ENCODE measurements around the gene RNF166. TPM values are rescaled to one million over a fixed set of nuclear protein-coding genes. Genes with fewer than 3 reads are reported as not detected.

RNF166 gene
- polyA plus RNA-seq, 3 donors = 9.8 to 25.9 (median 13.8) TPM

DNA sequence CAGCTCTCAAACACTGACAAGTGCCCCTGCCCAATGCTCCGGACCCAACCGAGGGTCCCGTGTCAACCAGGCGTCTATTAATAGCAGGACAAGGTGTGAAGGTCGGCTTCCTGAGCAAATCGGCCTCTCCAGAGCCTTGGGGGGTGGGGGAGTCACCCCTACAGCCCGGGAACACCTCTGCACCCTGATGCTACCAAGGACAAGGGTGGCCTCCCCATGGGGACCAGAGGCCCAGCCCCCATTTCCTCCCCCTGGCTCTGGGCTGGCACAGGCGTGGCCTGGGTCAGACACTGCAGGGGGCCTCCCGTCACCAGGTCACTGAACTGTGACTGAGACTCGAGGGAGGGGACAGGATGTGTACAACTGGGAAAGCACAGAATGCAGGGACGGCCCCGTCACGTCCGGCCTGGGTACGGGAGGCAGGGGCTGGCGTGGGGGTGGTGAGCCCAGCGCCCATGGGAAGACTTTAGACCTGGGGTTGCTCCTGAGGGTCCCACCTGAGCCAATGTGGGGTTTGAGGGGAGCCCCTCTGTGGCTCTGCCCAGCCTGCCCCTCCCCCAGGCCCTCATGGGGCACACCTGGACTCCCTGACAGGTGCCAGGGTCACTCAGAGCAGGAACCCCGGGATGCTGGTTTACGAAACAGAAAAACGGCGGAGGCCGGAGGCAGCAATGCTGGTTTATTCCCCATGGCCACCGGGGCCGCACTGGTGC lies 54.8 kb downstream of the RNF166 start:
- 33 to 48% (median 38%) methylated on average over 24 of the region's 24 CpGs for WGBS, 3 donors
- no peak overlapping the region for H3K27ac ChIP-seq (ENCODE audit: low read depth, low read length)

DNA sequence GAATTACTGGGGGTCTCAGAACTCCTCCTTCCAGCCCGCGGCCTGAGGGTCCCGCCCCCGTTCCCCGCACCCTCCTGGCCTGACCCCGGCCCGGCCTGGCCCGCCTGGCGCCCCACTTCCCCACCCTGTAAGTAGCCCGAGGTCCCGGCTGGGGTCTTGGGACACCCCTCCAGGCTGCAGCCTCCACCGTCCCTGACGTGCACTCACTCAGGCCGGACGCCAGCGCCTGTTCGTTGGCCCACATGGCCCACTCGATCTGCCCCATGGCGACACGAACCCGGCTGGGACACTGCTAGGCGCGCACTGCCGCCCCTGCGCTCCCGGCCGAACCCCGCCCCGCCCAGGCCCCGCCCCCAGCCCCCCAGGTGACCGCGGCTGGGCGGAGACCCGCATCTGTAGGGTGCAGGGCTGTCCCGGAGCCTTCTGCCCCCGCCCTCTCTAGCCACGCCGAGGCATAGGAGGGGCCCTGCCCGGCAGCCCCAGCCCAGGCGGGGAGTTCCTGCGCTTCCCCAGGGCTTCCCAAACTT lies 55.4 kb downstream of the RNF166 start, which contains the start of gene CYBA:
TSS of gene CYBA (minus strand) at position 305 of the 527 bp plus-strand sequence. CDS start at position 265, 40 bp downstream.
- no peak within 1 kb of the TSS for H3K27ac ChIP-seq (ENCODE audit: low read depth, low read length)
- WGBS, 3 donors = 0% methylated on average over 30 to 41 of the region's 41 CpGs

DNA sequence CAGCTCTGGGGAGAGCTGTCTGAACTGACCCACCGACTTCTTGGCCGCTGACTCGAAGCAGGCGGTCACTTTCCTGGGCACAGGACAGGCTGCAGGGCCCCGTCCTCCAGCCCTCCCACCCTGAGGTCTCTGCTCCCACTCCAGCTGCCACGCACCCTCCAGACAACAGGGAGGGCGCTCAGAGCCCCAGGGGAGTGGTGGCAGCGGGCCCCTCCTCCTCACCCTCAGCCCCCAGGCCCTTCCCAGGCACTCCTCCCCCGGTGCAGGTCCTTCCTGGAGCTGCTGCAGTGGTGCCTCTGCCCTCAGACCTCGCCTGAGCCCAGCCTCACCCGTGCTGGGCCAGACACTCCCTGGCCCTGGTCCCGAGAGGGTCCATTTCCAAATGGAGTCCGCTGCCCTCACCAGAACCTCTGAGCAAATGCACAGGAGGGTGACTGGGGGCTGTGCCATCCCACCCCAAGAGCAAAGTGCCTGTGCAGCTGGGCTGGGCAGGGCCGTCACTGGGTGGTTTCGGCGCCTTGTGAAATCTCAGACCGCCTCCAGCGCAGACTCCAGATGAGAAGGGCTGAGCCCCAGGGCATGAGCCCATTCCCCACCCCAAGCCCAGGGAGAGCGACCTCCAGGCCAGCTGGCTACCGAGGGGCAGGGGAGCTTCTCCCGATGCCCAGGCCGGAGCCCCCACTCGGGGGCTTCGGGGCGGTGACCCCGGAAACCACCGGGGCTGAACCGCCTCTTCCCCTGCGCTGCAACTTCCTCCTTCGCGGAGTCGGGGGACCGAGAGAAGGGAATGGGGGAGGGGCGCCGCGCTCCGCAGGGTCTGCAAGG lies 56.1 kb downstream of the RNF166 start:
- H3K27ac ChIP-seq (ENCODE audit: low read depth, low read length) = no peak overlapping the region
- 11 to 17% (median 14%) methylated on average over 35 to 37 of the region's 37 CpGs for WGBS, 3 donors

GRCh38 chr16:88649195-88649923 lies 56.8 kb downstream of the RNF166 start:
- no peak overlapping the region for H3K27ac ChIP-seq (ENCODE audit: low read depth, low read length)
- WGBS, 3 donors = 57 to 74% (median 68%) methylated on average over 19 to 20 of the region's 20 CpGs

GRCh38 chr16:88647178-88648070 lies 58.8 kb downstream of the RNF166 start:
- H3K27ac ChIP-seq (ENCODE audit: low read depth, low read length) = no peak overlapping the region
- whole genome bisulfite sequencing, 3 donors = 94 to 95% (median 94%) methylated on average over 20 to 22 of the region's 22 CpGs

Other genes with a start within 250 kb of the RNF166 start
- 10 to 100 TPM; 11.1 to 27.0 (median 26.0) TPM for gene ZC3H18, start 136.0 kb downstream of the RNF166 start, polyA plus RNA-seq
- not detected for gene IL17C, start 67.8 kb downstream of the RNF166 start, polyA plus RNA-seq
- 100 to 1,000 TPM in 1 of 3 donors, 10 to 100 TPM in 2; 70.7 to 195 (median 93.1) TPM for gene CYBA, start 55.4 kb downstream of the RNF166 start, polyA plus RNA-seq
- gene MVD, start 43.3 kb downstream of the RNF166 start, polyA plus RNA-seq = 10 to 100 TPM; 22.6 to 34.5 (median 31.2) TPM
- under 1 TPM; 0.22 to 0.71 (median 0.45) TPM for gene SNAI3, start 19.9 kb downstream of the RNF166 start, polyA plus RNA-seq
- gene CTU2, start 95 bp upstream of the RNF166 start, polyA plus RNA-seq = 10 to 100 TPM in 2 of 3 donors, 1 to 10 TPM in 1; 9.5 to 19.3 (median 17.3) TPM
- gene PIEZO1, start 78.8 kb upstream of the RNF166 start, polyA plus RNA-seq = 100 to 1,000 TPM in 2 of 3 donors, 10 to 100 TPM in 1; 61.0 to 436 (median 237) TPM
- 1 to 10 TPM in 1 of 3 donors, under 1 TPM in 2; 0.33 to 2.6 (median 0.60) TPM for gene CDT1, start 97.4 kb upstream of the RNF166 start, polyA plus RNA-seq
- 100 to 1,000 TPM; 162 to 256 (median 227) TPM for gene APRT, start 105.5 kb upstream of the RNF166 start, polyA plus RNA-seq
- gene GALNS, start 150.5 kb upstream of the RNF166 start, polyA plus RNA-seq = 10 to 100 TPM in 2 of 3 donors, 1 to 10 TPM in 1; 6.3 to 23.8 (median 18.9) TPM
- gene TRAPPC2L, start 150.7 kb upstream of the RNF166 start, polyA plus RNA-seq = 10 to 100 TPM; 25.4 to 56.8 (median 47.6) TPM
- gene PABPN1L, start 160.3 kb upstream of the RNF166 start, polyA plus RNA-seq = under 1 TPM in 2 of 3 donors, not detected in 1; 0.07 to 0.09 TPM